Osteocyte (in vitro differentiated cells): ENCODE data around the gene ROCK2. TPM values are rescaled to one million over a fixed set of nuclear protein-coding genes. Genes with fewer than 3 reads are reported as not detected.

ENCODE experiments used
- DNase-seq: peaks from one replicate; pipeline ENCODE4 v3.0.0; 2021; ENCODE audit warnings: mixed read lengths; ENCODE audit not compliant: unreplicated experiment; ENCODE audit errors: extremely low spot score
- H3K27ac Mint-ChIP-seq: one replicate; pipeline ENCODE4 v1.8.0; 2021; ENCODE audit warnings: mild to moderate bottlenecking, mixed read lengths; ENCODE audit not compliant: unreplicated experiment
- H3K27me3 Mint-ChIP-seq: one replicate; pipeline ENCODE4 v1.8.0; 2021; ENCODE audit warnings: mixed read lengths; ENCODE audit not compliant: unreplicated experiment
- H3K36me3 Mint-ChIP-seq: one replicate; pipeline ENCODE4 v1.8.0; 2021; ENCODE audit warnings: mixed read lengths; ENCODE audit not compliant: unreplicated experiment
- H3K4me1 Mint-ChIP-seq: one replicate; pipeline ENCODE4 v1.8.0; 2021; ENCODE audit warnings: mixed read lengths; ENCODE audit not compliant: unreplicated experiment
- H3K4me3 Mint-ChIP-seq: one replicate; pipeline ENCODE4 v1.8.0; 2021; ENCODE audit warnings: mild to moderate bottlenecking, moderate library complexity, mixed read lengths; ENCODE audit not compliant: unreplicated experiment
- H3K9me3 Mint-ChIP-seq: one replicate; pipeline ENCODE4 v1.8.0; 2021; ENCODE audit warnings: mixed read lengths; ENCODE audit not compliant: unreplicated experiment
- total RNA-seq: library from RNA; stranded (reverse); gene quantifications from 2 replicates; pipeline ENCODE4 v1.2.1, GENCODE V29; 2021
- TF ChIP-seq, protein P1 (sequence below): fragments of 200-600 bp; sonication (generic); IDR thresholded peaks from 2 replicates; pipeline ENCODE4 v1.5.0; 2021; ENCODE audit warnings: antibody characterized with exemption, mild to moderate bottlenecking, moderate library complexity

The ROCK2 gene
- total RNA-seq, 1 donor from 2014 or later: 56.4 TPM

DNA sequence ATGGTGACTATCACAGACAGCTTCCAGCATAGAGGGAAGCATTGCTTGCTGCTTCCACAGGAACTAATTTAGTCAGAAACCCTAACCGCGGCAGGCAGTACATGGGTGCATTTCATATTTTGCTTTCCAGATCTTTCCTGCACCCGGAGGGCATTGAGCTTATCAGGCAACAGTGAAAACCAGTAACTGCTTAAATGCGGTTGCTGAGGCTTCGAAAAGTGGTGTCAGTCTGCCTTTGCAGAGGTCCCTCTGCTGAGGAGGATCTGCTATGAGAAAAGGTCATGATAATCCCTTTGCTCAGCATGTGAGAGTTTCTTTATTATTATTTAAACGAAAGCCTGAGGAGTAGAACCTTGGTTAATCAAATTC lies 44.6 kb upstream of the ROCK2 start:
- peaks cover 71% of the 10 kb centered on the region for H3K4me1 Mint-ChIP-seq
- no peak for DNase-seq
- no peaks in the 10 kb centered on the region for H3K27me3 Mint-ChIP-seq
- H3K4me3 Mint-ChIP-seq: no peak overlapping the region
- TF ChIP-seq, protein P1, sequence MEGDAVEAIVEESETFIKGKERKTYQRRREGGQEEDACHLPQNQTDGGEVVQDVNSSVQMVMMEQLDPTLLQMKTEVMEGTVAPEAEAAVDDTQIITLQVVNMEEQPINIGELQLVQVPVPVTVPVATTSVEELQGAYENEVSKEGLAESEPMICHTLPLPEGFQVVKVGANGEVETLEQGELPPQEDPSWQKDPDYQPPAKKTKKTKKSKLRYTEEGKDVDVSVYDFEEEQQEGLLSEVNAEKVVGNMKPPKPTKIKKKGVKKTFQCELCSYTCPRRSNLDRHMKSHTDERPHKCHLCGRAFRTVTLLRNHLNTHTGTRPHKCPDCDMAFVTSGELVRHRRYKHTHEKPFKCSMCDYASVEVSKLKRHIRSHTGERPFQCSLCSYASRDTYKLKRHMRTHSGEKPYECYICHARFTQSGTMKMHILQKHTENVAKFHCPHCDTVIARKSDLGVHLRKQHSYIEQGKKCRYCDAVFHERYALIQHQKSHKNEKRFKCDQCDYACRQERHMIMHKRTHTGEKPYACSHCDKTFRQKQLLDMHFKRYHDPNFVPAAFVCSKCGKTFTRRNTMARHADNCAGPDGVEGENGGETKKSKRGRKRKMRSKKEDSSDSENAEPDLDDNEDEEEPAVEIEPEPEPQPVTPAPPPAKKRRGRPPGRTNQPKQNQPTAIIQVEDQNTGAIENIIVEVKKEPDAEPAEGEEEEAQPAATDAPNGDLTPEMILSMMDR: no peak
- H3K27ac Mint-ChIP-seq: peak overlapping the region; percentile 78
- no peaks in the 10 kb centered on the region for H3K9me3 Mint-ChIP-seq
- no peaks in the 10 kb centered on the region for H3K36me3 Mint-ChIP-seq

DNA sequence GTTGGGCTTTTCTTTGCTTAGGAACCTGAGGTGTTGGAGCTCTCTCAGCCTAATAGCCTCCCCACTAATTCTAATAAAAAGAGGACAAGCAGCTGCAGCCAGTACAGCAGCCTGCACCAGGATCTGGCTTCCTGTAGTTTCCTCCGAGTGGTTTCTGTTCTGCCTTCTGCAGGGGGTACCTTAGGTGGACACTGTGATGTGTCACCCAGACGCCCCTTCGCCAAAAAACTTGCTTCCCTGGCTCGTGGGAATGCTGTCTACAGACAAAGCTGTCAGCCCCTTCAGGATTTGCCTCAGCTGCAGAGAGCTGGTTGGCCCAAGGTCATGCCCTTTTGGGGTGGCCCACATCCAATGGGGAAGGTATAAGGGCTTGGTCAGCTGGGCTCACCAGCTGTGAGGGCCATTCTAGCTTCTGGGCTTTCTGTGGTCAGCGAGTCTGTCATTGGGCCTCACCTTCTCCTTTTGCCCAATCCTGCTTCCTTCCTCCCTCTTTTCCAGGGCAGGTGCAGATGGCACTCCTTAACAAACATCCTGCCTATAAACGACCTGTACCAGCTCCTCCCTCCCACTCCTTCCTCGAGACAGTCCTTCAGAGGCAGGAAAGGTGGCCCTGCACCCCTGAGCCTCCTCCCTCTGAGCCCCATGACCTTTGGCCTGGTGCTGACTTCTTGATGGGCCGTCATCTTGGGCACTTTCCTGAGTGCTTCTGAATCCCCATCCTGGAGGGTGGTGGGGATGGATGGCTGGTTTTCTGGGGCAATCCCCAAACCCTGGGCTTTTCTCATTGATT lies 44.0 kb upstream of the ROCK2 start:
- no peaks in the 10 kb centered on the region for H3K36me3 Mint-ChIP-seq

DNA sequence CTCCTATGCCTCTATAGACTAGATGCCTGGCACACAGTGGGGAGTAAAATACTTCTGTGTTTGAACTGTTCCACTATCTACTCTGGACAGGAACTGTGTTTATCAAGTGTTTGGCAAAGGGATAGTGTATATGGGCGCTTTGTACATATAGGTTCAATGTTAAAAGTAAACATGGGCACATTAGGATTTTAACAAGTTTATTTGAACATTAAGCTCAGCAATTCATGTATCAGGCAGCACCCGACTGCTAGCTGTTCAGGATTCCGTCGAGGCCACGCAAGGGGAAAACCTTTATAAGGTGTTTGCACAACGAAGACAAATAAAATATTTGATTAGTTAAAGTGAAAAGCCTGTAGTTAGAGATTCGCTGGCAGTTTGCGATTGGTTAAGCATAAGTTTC lies 43.4 kb upstream of the ROCK2 start:
- Mint-ChIP-seq H3K27ac (no peak overlapping the region), H3K36me3 (no peaks in the 10 kb centered on the region), H3K9me3 (no peaks in the 10 kb centered on the region), H3K27me3 (no peaks in the 10 kb centered on the region), H3K4me1 (peaks cover 61% of the 10 kb centered on the region), H3K4me3 (no peak overlapping the region)
- DNase-seq: no peak
- TF ChIP-seq, protein P1: no peak

More for the DNA sequence above, 44.0 kb upstream of the ROCK2 start:
- DNase-seq: no peak
- no peaks in the 10 kb centered on the region for H3K9me3 Mint-ChIP-seq
- H3K4me1 Mint-ChIP-seq: peaks cover 65% of the 10 kb centered on the region
- no peaks in the 10 kb centered on the region for H3K27me3 Mint-ChIP-seq
- no peak overlapping the region for H3K27ac Mint-ChIP-seq
- TF ChIP-seq, protein P1: no peak
- no peak overlapping the region for H3K4me3 Mint-ChIP-seq

DNA sequence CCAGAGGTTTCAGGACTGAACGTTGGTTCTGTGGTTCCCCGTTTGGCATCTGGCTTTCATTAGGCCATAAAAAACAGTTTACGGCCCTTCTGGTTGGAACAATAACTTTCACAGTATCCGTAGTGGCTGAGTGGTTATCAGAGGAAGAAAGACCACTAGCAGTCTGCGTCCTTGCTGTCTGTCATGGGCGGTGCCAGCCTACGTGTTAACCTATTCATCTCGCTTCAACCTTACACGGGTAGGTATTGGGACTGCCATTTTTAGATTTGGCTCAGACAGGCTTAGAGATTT lies 42.6 kb upstream of the ROCK2 start:
- Mint-ChIP-seq H3K36me3 (no peaks in the 10 kb centered on the region), H3K4me3 (no peak overlapping the region), H3K27me3 (no peaks in the 10 kb centered on the region), H3K4me1 (peaks cover 57% of the 10 kb centered on the region), H3K9me3 (no peaks in the 10 kb centered on the region), H3K27ac (peak overlapping the region; percentile 10)
- TF ChIP-seq, protein P1: no peak
- DNase-seq: no peak

DNA sequence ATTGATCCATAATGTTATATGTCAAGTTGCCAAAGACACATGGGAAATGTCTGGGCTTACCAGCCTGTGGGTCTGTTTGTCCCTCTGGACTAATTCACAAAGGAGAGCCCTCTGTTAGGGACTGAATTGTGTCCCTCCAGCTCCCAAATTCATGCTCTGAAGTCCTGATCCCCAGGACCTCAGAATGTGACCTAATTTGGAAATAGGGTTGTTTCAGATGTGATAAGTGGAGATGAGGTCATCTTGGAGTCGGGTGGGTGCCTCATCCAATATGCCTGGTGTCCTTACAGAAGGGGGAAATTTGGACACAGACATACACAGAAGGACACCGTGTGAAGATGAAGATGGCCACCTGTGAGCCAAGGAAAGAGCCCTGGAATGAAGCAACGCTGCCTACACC lies 41.4 kb upstream of the ROCK2 start:
- H3K4me1 Mint-ChIP-seq: peaks cover 51% of the 10 kb centered on the region
- no peaks in the 10 kb centered on the region for H3K27me3 Mint-ChIP-seq
- no peak overlapping the region for H3K4me3 Mint-ChIP-seq
- H3K27ac Mint-ChIP-seq: peak overlapping the region; percentile 18
- H3K9me3 Mint-ChIP-seq: no peaks in the 10 kb centered on the region
- no peak for DNase-seq
- no peaks in the 10 kb centered on the region for H3K36me3 Mint-ChIP-seq
- TF ChIP-seq, protein P1: no peak
